GM23338 (cell line): ENCODE data around the gene COMTD1. TPM values are rescaled to one million over a fixed set of nuclear protein-coding genes. Genes with fewer than 3 reads are reported as not detected.

Experiments
- ATAC-seq: fragments of 200-7000 bp; cut with Tn5 transposase; 3 replicates; pipeline ENCODE4 v1.9.1; 2020
- DNase-seq: peaks from one replicate; pipeline ENCODE4 v3.0.0-alpha.2; 2015; ENCODE audit warnings: low spot score
- H2AFZ ChIP-seq: fragments of 200-600 bp; sonication (generic); 2 replicates; pipeline ENCODE4 v1.8.0; 2016; ENCODE audit warnings: antibody characterized with exemption, mild to moderate bottlenecking, moderate library complexity
- H3F3A ChIP-seq: fragments of 200-600 bp; sonication (generic); replicated peaks from 2 replicates; pipeline ENCODE4 v1.8.0; 2017; ENCODE audit warnings: antibody characterized with exemption, mixed run types, low read depth
- H3K27ac ChIP-seq: fragments of 200-600 bp; sonication (generic); 2 replicates; pipeline ENCODE4 v1.6.1; 2016; ENCODE audit warnings: low read depth
- H3K27me3 ChIP-seq: fragments of 200-600 bp; sonication (generic); 2 replicates; pipeline ENCODE4 v1.8.0; 2016; ENCODE audit warnings: mild to moderate bottlenecking, mixed run types, moderate library complexity; ENCODE audit not compliant: insufficient read depth
- H3K36me3 ChIP-seq: fragments of 200-600 bp; sonication (generic); 2 replicates; pipeline ENCODE4 v1.8.0; 2016; ENCODE audit warnings: mild to moderate bottlenecking; ENCODE audit not compliant: insufficient read depth
- H3K4me1 ChIP-seq: fragments of 200-600 bp; sonication (generic); 2 replicates; pipeline ENCODE4 v1.8.0; 2016; ENCODE audit warnings: mild to moderate bottlenecking, moderate library complexity; ENCODE audit not compliant: insufficient read depth
- H3K4me2 ChIP-seq: fragments of 200-600 bp; sonication (generic); 2 replicates; pipeline ENCODE4 v1.7.1; 2017; ENCODE audit warnings: mixed run types
- H3K4me3 ChIP-seq: fragments of 200-600 bp; sonication (generic); 2 replicates; pipeline ENCODE4 v1.6.1; 2016; ENCODE audit warnings: mixed run types
- H3K79me2 ChIP-seq: fragments of 200-600 bp; sonication (generic); replicated peaks from 2 replicates; pipeline ENCODE4 v1.8.0; 2017; ENCODE audit warnings: mild to moderate bottlenecking; ENCODE audit not compliant: insufficient read depth
- H3K9me2 ChIP-seq: fragments of 200-600 bp; sonication (generic); 2 replicates; pipeline ENCODE4 v1.8.0; 2017; ENCODE audit not compliant: insufficient read depth
- H4K20me1 ChIP-seq: fragments of 200-600 bp; sonication (generic); replicated peaks from 2 replicates; pipeline ENCODE4 v1.8.0; 2017; ENCODE audit warnings: mild to moderate bottlenecking; ENCODE audit not compliant: insufficient read depth
- H3K27ac Mint-ChIP-seq: 2 replicates; pipeline ENCODE4 v1.8.0; 2020; ENCODE audit warnings: inconsistent platforms, mild to moderate bottlenecking, moderate library complexity, mixed read lengths
- H3K27me3 Mint-ChIP-seq: 3 replicates; pipeline ENCODE4 v1.8.0; 2022; ENCODE audit warnings: low read depth, mild to moderate bottlenecking, moderate library complexity, mixed read lengths, inconsistent platforms; ENCODE audit not compliant: insufficient read depth, poor library complexity
- H3K36me3 Mint-ChIP-seq: 3 replicates; pipeline ENCODE4 v1.8.0; 2021; ENCODE audit warnings: low read depth, mild to moderate bottlenecking, inconsistent platforms, moderate library complexity, mixed read lengths
- H3K4me1 Mint-ChIP-seq: 3 replicates; pipeline ENCODE4 v1.8.0; 2020; ENCODE audit warnings: mild to moderate bottlenecking, inconsistent platforms, mixed read lengths
- H3K4me3 Mint-ChIP-seq: 3 replicates; pipeline ENCODE4 v1.8.0; 2021; ENCODE audit warnings: moderate library complexity, mild to moderate bottlenecking, inconsistent platforms, mixed read lengths
- H3K9me3 Mint-ChIP-seq: 3 replicates; pipeline ENCODE4 v1.8.0; 2020; ENCODE audit warnings: moderate library complexity, mild to moderate bottlenecking, inconsistent platforms, mixed read lengths
- CTCF ChIP-seq, 2 experiments: fragments of 200-600 bp in 1 of 2; sonication (generic) in 1 of 2; conservative IDR thresholded peaks; 2 replicates each; pipeline versions ENCODE4 v1.5.1 to v1.6.1; 2016 to 2017; ENCODE audit warnings: antibody characterized with exemption in 2 of 2, low read depth in 2 of 2, mild to moderate bottlenecking in 2 of 2, moderate library complexity in 1 of 2
- EZH2phosphoT487 ChIP-seq: fragments of 200-600 bp; sonication (generic); IDR thresholded peaks from one replicate; pipeline ENCODE4 v1.8.1; 2018; ENCODE audit warnings: antibody characterized with exemption; ENCODE audit not compliant: unreplicated experiment
- POLR2AphosphoS5 ChIP-seq: IDR thresholded peaks from 2 replicates; pipeline ENCODE4 v1.6.1; 2016; ENCODE audit warnings: antibody characterized with exemption, low read depth
- REST ChIP-seq: IDR thresholded peaks from one replicate; pipeline ENCODE4 v1.6.1; 2018; ENCODE audit warnings: antibody characterized with exemption; ENCODE audit not compliant: unreplicated experiment
- ZNF114 ChIP-seq: fragments of 250-450 bp; sonication (Bioruptor Pico); IDR thresholded peaks from 2 replicates; pipeline ENCODE4 v1.5.0; 2020; ENCODE audit warnings: mild to moderate bottlenecking, moderate library complexity
- ZNF462 ChIP-seq: fragments of 250-450 bp; sonication (Bioruptor Pico); IDR thresholded peaks from 2 replicates; pipeline ENCODE4 v1.5.0; 2020; ENCODE audit warnings: mild to moderate bottlenecking, moderate library complexity
- polyA plus RNA-seq: library from polyadenylated mRNA; unstranded; fragments of >200 nt; fragmentation: Nextera tagmentation; extraction: Ambion mirVana; gene quantifications from 2 replicates; pipeline ENCODE4 v1.2.1, GENCODE V29; 2016
- total RNA-seq: library from RNA; depleted of rRNA; stranded (reverse); fragments of >200 nt; shearing (Covaris generic); gene quantifications from 2 replicates; pipeline ENCODE4 v1.2.3, GENCODE V29; 2014

Gene COMTD1
- total and polyA plus RNA-seq, 2 experiments from 2014 or later, result 40.0 to 46.7 TPM

GRCh38 chr10:75205908-75206307, 29.8 kb downstream of the COMTD1 start:
- no peaks in the 10 kb centered on the region for H3K9me3 Mint-ChIP-seq

More at GRCh38 chr10:75205908-75206307, 29.8 kb downstream of the COMTD1 start:
- H3K79me2 ChIP-seq, result peaks cover 2% of the 10 kb centered on the region
- ATAC-seq (no peak), DNase-seq (no peak)
- Mint-ChIP-seq H3K27me3 (peaks cover 6% of the 10 kb centered on the region), H3K4me3 (no peak overlapping the region), H3K4me1 (peaks cover 18% of the 10 kb centered on the region), H3K27ac (no peak overlapping the region), H3K36me3 (no peaks in the 10 kb centered on the region)
- no peaks in the 10 kb centered on the region for H3K27me3 ChIP-seq
- no peaks in the 10 kb centered on the region for H3K9me2 ChIP-seq
- no peak overlapping the region for H3K27ac ChIP-seq
- no peak overlapping the region for H3K4me3 ChIP-seq
- no peak overlapping the region for H3K4me2 ChIP-seq
- no peaks in the 10 kb centered on the region for H3K36me3 ChIP-seq
- TF ChIP-seq POLR2AphosphoS5, result no peak
- TF ChIP-seq CTCF (conservative IDR thresholded peaks at IDR 0.05; ENCODE audit: low read depth in 2 of 2), result no peak
- no peak for TF ChIP-seq ZNF462 (CRISPR knock-in tag)
- TF ChIP-seq REST, result no peak
- no peak for TF ChIP-seq EZH2phosphoT487
- TF ChIP-seq ZNF114 (CRISPR knock-in tag), result no peak
- H4K20me1 ChIP-seq, result no peaks in the 10 kb centered on the region
- no peak overlapping the region for H2AFZ ChIP-seq
- H3K4me1 ChIP-seq, result no peaks in the 10 kb centered on the region; the same call in 1 of the 2 replicates
- H3F3A ChIP-seq, result 0 out of 2 replicates have a peak, but pooled peaks cover 4% of the 10 kb centered on the region
